Tibial artery (tissue), 4 donors: ENCODE results near the gene PPL.

Source experiments
- DNase-seq, 2 donors: peaks; one replicate each; pipeline ENCODE4 v3.0.0-alpha.2; 2019
- H3K27ac ChIP-seq, 2 donors: fragments of 200-600 bp; sonication (generic) in 1 of 2; 1 replicate in 1 of 2; 2 replicates in 1 of 2; pipeline ENCODE4 v1.5.1; 2018 to 2019; ENCODE audit warnings: mild to moderate bottlenecking in 1 of 2
- H3K27me3 ChIP-seq, 2 donors: fragments of 200-600 bp; sonication (generic) in 1 of 2; one replicate each; pipeline versions ENCODE4 v1.5.1 to v1.6.0; 2016 to 2019
- H3K36me3 ChIP-seq, 3 donors: fragments of 200-600 bp; sonication (generic) in 2 of 3; one replicate each; pipeline ENCODE4 v1.5.1; 2016 to 2019; ENCODE audit warnings: mild to moderate bottlenecking in 2 of 3
- H3K4me1 ChIP-seq, 4 donors: fragments of 200-600 bp; sonication (generic) in 2 of 4; 1 replicate in 3 of 4; 2 replicates in 1 of 4; pipeline ENCODE4 v1.5.1; 2016 to 2019
- H3K4me3 ChIP-seq, 2 donors: fragments of 200-600 bp; sonication (generic) in 1 of 2; 1 replicate in 1 of 2; 2 replicates in 1 of 2; pipeline ENCODE4 v1.5.1; 2018 to 2019; ENCODE audit warnings: mild to moderate bottlenecking in 2 of 2
- H3K9me3 ChIP-seq, 3 donors: fragments of 200-600 bp; sonication (generic) in 1 of 3; one replicate each; pipeline ENCODE4 v1.5.1; 2016 to 2019
- CTCF ChIP-seq, 2 experiments: fragments of 200-600 bp in 1 of 2; fragments of 450-650 bp in 1 of 2; IDR thresholded peaks; one replicate each; pipeline ENCODE4 v1.5.1; 2017 to 2019; ENCODE audit warnings: antibody characterized with exemption in 2 of 2, mild to moderate bottlenecking in 1 of 2, moderate library complexity in 1 of 2
- intact Hi-C: fragments of 100-400 bp; cut with DNase I; formaldehyde crosslinking; loops from one replicate; pipeline ENCODE4 v1.15.0; 2023; ENCODE audit warnings: low total_unique reads

The PPL gene

DNA sequence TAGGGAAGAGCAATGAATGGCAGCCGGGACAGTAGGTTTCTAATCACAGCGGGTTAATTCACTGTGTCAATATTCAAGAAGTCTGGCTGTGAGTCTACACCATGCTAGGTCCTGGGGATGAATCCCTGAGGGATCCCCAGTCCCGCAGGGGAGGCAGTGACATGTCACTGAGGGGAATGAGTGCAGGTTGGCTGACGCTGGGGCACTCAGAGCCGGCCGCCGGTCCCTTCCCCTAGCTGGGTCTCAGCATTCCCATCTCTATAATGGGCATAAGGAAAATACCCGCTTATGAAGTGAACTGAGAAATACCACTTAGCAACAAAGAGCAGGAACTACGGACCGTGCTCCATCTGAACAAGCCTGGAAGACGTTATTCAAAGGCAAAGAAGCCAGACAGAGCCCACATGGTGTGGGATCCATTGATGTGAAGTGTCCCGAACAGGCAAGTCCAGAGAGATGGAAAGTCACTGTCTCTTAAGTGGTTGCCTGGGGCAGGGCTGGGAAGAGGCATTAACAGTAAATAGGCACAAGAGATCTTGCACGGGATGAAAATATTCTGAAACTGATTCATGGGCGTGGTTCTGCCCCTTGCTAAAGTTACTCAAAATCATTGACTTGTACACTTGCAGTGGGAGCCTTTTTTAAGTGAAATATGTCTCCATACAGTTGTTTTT, 31.9 kb downstream of the PPL start:
- TF ChIP-seq CTCF (IDR thresholded peaks at IDR 0.05): no peak
- Histone ChIP-seq H3K4me3 (no peak overlapping the region), H3K27ac (no peak overlapping the region), H3K27me3 (peaks cover 0 to 5% of the 10 kb centered on the region in 2 donors), H3K4me1 (no peaks in the 10 kb centered on the region), H3K36me3 (peaks cover 0 to 58% (median 3%) of the 10 kb centered on the region in 3 donors), H3K9me3 (no peaks in the 10 kb centered on the region)
- no peak for DNase-seq
- intact Hi-C loops: no loop called here

- no peak for DNase-seq
- Histone ChIP-seq H3K4me1 (no peaks in the 10 kb centered on the region), H3K27me3 (peaks cover 0 to 5% of the 10 kb centered on the region in 2 donors), H3K9me3 (no peaks in the 10 kb centered on the region), H3K4me3 (no peak overlapping the region), H3K27ac (no peak overlapping the region), H3K36me3 (peaks cover 0 to 60% (median 3%) of the 10 kb centered on the region in 3 donors)
- intact Hi-C loops: no loop called here
- TF ChIP-seq CTCF (IDR thresholded peaks at IDR 0.05): no peak
These were observed 32.6 kb downstream of the PPL start for GRCh38 chr16:4904108-4904941.

GRCh38 chr16:4902038-4902437, 34.9 kb downstream of the PPL start:
- peaks cover 0 to 5% of the 10 kb centered on the region in 2 donors for H3K27me3 ChIP-seq
- no peak for TF ChIP-seq CTCF (IDR thresholded peaks at IDR 0.05)
- intact Hi-C loops: no loop called here

DNA sequence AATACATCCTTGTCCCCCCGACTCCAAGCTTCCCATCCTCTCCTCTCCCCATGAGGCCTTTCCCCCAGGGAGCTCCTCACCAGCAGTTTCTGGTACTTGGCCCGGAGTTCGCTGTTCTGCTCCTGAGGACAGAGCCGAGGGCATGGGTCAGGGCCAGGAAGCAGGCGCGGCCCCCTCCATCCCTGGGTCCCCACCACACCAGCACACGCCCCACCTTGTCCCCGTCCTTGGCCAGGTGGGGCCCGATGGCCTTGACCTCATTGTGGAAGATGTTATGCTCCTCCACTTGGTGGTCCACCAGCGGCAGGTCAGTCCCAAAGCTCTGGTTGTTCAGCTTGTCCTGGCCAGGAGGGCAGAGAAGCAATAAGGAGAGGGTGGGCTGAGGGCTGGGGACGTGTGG, 36.2 kb downstream of the PPL start:
- intact Hi-C loops: no loop called here
- Histone ChIP-seq H3K4me3 (no peak overlapping the region), H3K9me3 (peaks cover 0 to 8% (median 0%) of the 10 kb centered on the region in 3 donors), H3K27me3 (peaks cover 0 to 5% of the 10 kb centered on the region in 2 donors), H3K27ac (no peak overlapping the region), H3K4me1 (no peaks in the 10 kb centered on the region), H3K36me3 (peaks cover 0 to 93% (median 21%) of the 10 kb centered on the region in 3 donors)
- no peak for TF ChIP-seq CTCF (IDR thresholded peaks at IDR 0.05)
- no peak for DNase-seq

More at GRCh38 chr16:4902038-4902437, 34.9 kb downstream of the PPL start:
- no peaks in the 10 kb centered on the region for H3K4me1 ChIP-seq
- H3K27ac ChIP-seq: no peak overlapping the region
- no peak for DNase-seq
- peaks cover 0 to 8% (median 0%) of the 10 kb centered on the region in 3 donors for H3K9me3 ChIP-seq
- H3K4me3 ChIP-seq: no peak overlapping the region
- H3K36me3 ChIP-seq: peaks cover 0 to 81% (median 21%) of the 10 kb centered on the region in 3 donors

DNA sequence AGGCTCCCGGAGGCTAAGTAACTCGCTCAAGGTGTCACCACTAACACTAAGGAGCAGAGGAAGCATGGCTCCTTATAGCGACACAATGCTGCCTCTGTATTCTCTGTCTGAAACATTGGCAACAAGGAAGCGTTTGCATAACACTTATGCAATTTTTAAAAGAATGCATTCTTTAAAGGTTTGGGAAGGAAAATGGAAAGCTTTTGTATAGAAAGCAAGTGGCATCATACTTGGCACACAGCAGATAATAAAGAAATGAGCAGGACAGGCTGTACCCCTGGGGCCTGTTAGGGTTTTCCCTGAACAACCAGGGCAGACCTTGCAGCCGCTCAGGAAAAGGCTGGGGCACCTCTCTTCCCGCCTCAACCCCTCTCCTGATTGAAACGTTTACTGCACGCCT, 36.9 kb downstream of the PPL start:
- Histone ChIP-seq H3K9me3 (peaks cover 0 to 8% (median 0%) of the 10 kb centered on the region in 3 donors), H3K27me3 (peaks cover 0 to 5% of the 10 kb centered on the region in 2 donors), H3K27ac (no peak overlapping the region), H3K4me3 (no peak overlapping the region), H3K4me1 (no peaks in the 10 kb centered on the region), H3K36me3 (peaks cover 0 to 93% (median 21%) of the 10 kb centered on the region in 3 donors)
- TF ChIP-seq CTCF (IDR thresholded peaks at IDR 0.05): no peak
- intact Hi-C loops: no loop called here
- DNase-seq: no peak
